Measurements from ENCODE around the gene CD163L1. TPM values are rescaled to one million over a fixed set of nuclear protein-coding genes. Genes with fewer than 3 reads are reported as not detected.

Gene CD163L1
- total RNA-seq, 1 experiment from 2014 or later: 27.0 TPM

- BruUV-seq (replicated peaks): no TSS peak
- ChIA-PET CTCF (no interaction called here), RAD21 (ENCODE audit: low non-redundant PET in 1 of 2, low total read pairs in 2 of 2, uncharacterized antibody in 2 of 2, unreplicated experiment in 2 of 2) (no interaction called here), POLR2A (no interaction called here)
- ATAC-seq (no peak), DNase-seq (ENCODE audit: low read depth, low spot score) (no peak)
- H3K79me2 ChIP-seq (ENCODE audit: insufficient read depth, low read length): no peaks in the 10 kb centered on the region
- H3K36me3 ChIP-seq (ENCODE audit: control insufficient read depth in 1 of 2, insufficient read depth in 2 of 2, low read length in 2 of 2): no peaks in the 10 kb centered on the region
- H3K9ac ChIP-seq (ENCODE audit: low read length): no peak overlapping the region
- intact Hi-C loops (cut with micrococcal nuclease): no loop called here
- no peak overlapping the region for H2AFZ ChIP-seq (ENCODE audit: low read depth, low read length, poor library complexity, severe bottlenecking)
- TF ChIP-seq ZBTB33 (IDR thresholded peaks at IDR 0.05; ENCODE audit: extremely low read depth, insufficient replicate concordance, low read length) (no peak), RAD21 (IDR thresholded peaks at IDR 0.05; ENCODE audit: low read depth) (no peak), YY1 (IDR thresholded peaks at IDR 0.05; ENCODE audit: extremely low read depth, insufficient replicate concordance, low read depth, low read length) (no peak), JUND (IDR thresholded peaks at IDR 0.05) (no peak), EZH2 (IDR thresholded peaks at IDR 0.05) (no peak), SP1 (IDR thresholded peaks at IDR 0.05; ENCODE audit: low read depth) (no peak), CEBPB (IDR thresholded peaks at IDR 0.05; ENCODE audit: low read depth) (no peak), TCF7L2 (IDR thresholded peaks at IDR 0.05; ENCODE audit: borderline replicate concordance, extremely low read depth, insufficient read depth, insufficient read length) (no peak), POLR2AphosphoS5 (IDR thresholded peaks at IDR 0.05; ENCODE audit: low read depth, low read length) (no peak)
- TF ChIP-seq, protein P1, sequence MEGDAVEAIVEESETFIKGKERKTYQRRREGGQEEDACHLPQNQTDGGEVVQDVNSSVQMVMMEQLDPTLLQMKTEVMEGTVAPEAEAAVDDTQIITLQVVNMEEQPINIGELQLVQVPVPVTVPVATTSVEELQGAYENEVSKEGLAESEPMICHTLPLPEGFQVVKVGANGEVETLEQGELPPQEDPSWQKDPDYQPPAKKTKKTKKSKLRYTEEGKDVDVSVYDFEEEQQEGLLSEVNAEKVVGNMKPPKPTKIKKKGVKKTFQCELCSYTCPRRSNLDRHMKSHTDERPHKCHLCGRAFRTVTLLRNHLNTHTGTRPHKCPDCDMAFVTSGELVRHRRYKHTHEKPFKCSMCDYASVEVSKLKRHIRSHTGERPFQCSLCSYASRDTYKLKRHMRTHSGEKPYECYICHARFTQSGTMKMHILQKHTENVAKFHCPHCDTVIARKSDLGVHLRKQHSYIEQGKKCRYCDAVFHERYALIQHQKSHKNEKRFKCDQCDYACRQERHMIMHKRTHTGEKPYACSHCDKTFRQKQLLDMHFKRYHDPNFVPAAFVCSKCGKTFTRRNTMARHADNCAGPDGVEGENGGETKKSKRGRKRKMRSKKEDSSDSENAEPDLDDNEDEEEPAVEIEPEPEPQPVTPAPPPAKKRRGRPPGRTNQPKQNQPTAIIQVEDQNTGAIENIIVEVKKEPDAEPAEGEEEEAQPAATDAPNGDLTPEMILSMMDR (IDR thresholded peaks at IDR 0.05 in 2 of 3, conservative IDR thresholded peaks at IDR 0.05 in 1 of 3; ENCODE audit: borderline replicate concordance in 1 of 3, insufficient read depth in 1 of 3, low read depth in 2 of 3, low read length in 2 of 3): no peak
- H3K4me3 ChIP-seq (replicated peaks in 1 of 2; ENCODE audit: low read depth in 1 of 2, low read length in 2 of 2): no peak overlapping the region
- H3K27ac ChIP-seq (ENCODE audit: low read depth, low read length): no peak overlapping the region
- no peak overlapping the region for H3K4me2 ChIP-seq (ENCODE audit: low read length)
- H4K20me1 ChIP-seq (ENCODE audit: insufficient read depth): no peaks in the 10 kb centered on the region
- H3K27me3 ChIP-seq (ENCODE audit: insufficient read depth, low read length): no peaks in the 10 kb centered on the region
- no peaks in the 10 kb centered on the region for H3K9me3 ChIP-seq (ENCODE audit: control insufficient read depth in 1 of 2, insufficient read depth in 1 of 2, low read depth in 1 of 2, low read length in 2 of 2)
- H3K9me2 ChIP-seq (ENCODE audit: insufficient read depth): peaks cover 4% of the 10 kb centered on the region; the same call in 1 of the 2 replicates
- peaks cover 0 to 10% of the 10 kb centered on the region in 2 experiments; a peak in 1 of 4 replicates for H3K4me1 ChIP-seq (ENCODE audit: control insufficient read depth in 1 of 2, insufficient read depth in 2 of 2, low read length in 2 of 2)
Measured at GRCh38 chr12:7376196-7376595, 67.8 kb downstream of the CD163L1 start.

Data from HCT116 (cell line).